ENCODE measurements around the gene SSBP3. TPM values are rescaled to one million over a fixed set of nuclear protein-coding genes. Genes with fewer than 3 reads are reported as not detected.

SSBP3 gene
- total RNA-seq, 1 donor from 2014 or later, result 29.7 TPM

DNA sequence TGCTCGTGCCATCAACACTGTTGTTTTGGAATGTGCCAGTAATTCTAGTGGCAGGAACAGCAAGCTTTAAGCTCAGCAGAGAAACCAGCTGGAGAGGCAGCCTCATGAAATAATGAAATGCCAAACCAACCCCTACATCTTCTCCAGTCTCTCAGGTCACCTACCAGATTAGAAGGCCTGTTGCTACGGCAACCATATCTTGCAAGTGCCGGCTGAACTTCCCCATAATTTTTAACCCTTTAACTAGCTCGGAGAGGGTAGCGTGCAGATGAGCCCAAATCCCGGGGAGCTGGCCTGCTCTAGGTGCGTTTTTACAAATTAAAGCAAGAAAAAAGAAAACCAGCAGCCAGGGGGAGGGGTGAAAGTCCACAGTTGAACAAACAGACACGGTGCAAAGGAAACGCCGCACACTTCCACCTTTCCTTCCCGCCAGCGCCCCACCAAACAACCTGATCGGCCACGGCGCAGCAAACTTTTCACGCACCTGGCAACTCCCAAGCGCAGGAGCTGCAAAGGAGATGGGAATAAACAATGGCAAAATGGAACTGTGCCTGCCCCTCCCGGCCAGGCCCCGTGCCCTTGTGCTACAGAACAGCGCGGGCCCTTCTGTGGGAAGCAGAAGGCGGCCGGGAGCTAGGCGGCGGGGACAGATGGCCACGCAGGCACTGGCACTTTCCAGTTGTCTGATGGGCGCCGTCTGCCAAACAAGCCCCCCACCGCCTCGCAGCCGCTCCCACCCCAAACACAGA lies 50.1 kb downstream of the SSBP3 start:
- Mint-ChIP-seq H3K4me1 (peaks cover 22% of the 10 kb centered on the region), H3K36me3 (ENCODE audit: low read depth) (no peaks in the 10 kb centered on the region), H3K27ac (peak overlapping the region; percentile 50), H3K27me3 (peaks cover 1% of the 10 kb centered on the region), H3K9me3 (no peaks in the 10 kb centered on the region), H3K4me3 (peak overlapping the region; percentile 84)
- TF ChIP-seq, protein P1, sequence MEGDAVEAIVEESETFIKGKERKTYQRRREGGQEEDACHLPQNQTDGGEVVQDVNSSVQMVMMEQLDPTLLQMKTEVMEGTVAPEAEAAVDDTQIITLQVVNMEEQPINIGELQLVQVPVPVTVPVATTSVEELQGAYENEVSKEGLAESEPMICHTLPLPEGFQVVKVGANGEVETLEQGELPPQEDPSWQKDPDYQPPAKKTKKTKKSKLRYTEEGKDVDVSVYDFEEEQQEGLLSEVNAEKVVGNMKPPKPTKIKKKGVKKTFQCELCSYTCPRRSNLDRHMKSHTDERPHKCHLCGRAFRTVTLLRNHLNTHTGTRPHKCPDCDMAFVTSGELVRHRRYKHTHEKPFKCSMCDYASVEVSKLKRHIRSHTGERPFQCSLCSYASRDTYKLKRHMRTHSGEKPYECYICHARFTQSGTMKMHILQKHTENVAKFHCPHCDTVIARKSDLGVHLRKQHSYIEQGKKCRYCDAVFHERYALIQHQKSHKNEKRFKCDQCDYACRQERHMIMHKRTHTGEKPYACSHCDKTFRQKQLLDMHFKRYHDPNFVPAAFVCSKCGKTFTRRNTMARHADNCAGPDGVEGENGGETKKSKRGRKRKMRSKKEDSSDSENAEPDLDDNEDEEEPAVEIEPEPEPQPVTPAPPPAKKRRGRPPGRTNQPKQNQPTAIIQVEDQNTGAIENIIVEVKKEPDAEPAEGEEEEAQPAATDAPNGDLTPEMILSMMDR (IDR thresholded peaks at IDR 0.05), result no peak
- no peak for DNase-seq
- ATAC-seq (ENCODE audit: low read depth), result peak; percentile 65
- ChIA-PET CTCF (interaction anchor here (0.6 to 0.9 kb wide), 2 partner anchors 50 to 72 kb away, joined by 3 to 4 read pairs; partner anchors contain the start of gene SSBP3), POLR2A (interaction anchor here (0.9 to 1.4 kb wide), 3 partner anchors 51 to 132 kb away, joined by 3 to 5 read pairs (median 3); no protein-coding TSS in a partner anchor)
- intact Hi-C loops (cut with micrococcal nuclease), result loop anchor here (1.0 to 2.0 kb wide), 2 partner anchors 21 to 51 kb away; no protein-coding TSS in a partner anchor

DNA sequence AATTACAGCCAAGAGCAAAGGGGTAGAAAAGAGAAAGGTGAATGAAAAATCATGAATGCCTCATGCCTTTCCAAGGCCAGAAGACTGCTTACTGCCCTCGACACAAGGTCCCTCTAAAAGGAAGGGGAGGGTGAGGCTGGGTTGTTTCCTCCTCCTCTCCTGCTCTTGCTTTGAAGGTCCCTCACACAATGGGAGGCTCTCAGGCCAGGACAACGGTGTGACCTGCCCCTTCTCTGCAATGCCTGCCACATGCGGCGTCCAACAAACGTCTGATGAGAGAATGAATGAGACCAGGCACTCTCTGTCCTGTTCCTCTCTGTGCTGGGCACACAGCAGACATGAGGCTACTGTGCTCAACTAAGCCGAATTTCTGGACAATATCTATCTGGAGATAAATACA lies 51.3 kb downstream of the SSBP3 start:
- no peak for DNase-seq
- intact Hi-C loops (cut with micrococcal nuclease), result no loop called here
- Mint-ChIP-seq H3K4me3 (no peak overlapping the region), H3K4me1 (peaks cover 22% of the 10 kb centered on the region), H3K9me3 (no peaks in the 10 kb centered on the region), H3K27ac (no peak overlapping the region), H3K27me3 (peaks cover 1% of the 10 kb centered on the region), H3K36me3 (ENCODE audit: low read depth) (no peaks in the 10 kb centered on the region)
- ATAC-seq (ENCODE audit: low read depth), result no peak
- ChIA-PET POLR2A (interaction anchor here (0.6 kb wide), 1 partner anchor 978 kb away, joined by 7 read pairs; no protein-coding TSS in a partner anchor), CTCF (no interaction called here)
- TF ChIP-seq, protein P1 (IDR thresholded peaks at IDR 0.05), result no peak

DNA sequence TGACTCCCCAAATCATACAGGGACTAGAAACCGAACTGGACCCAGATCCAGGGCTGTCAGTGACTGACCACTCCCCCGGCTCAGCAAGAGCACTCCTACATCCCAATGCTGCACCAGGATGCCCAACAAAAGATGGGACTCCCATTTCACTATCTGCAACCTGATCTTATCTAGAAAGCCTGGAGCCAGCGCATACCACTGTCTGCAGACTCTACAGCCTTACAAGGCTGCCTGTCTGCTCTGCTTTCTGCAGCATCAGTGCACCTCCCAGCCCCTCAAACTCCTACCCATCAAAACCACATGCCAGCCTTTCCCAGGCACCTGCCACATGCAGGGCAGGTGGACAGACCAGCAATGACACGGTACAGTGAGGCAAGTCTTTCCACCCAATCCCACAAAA lies 52.2 kb downstream of the SSBP3 start:
- no peak for ATAC-seq (ENCODE audit: low read depth)
- H3K27me3 Mint-ChIP-seq, result peaks cover 1% of the 10 kb centered on the region
- intact Hi-C loops (cut with micrococcal nuclease), result no loop called here

DNA sequence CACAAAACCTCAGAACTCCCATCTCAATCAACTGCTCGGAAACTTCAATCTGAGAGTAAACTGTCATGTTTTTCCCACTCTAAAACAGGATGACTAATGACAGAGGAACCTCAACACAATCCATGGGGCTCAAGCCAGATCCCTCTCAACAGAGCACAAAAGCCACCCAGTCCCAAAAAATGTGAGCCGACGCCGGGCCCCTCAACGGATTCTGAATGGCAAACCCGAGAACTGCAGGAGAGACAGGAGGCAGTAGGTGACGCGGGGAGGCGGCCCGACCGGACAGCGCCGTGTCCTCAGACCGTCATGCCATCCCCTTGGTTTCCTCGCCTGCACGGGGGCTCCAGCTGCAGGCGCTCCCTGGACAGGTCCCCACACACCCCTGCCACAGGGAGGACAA lies 53.4 kb downstream of the SSBP3 start:
- no peaks in the 10 kb centered on the region for H3K36me3 Mint-ChIP-seq (ENCODE audit: low read depth)
- DNase-seq (no peak), ATAC-seq (ENCODE audit: low read depth) (no peak)
- H3K27ac Mint-ChIP-seq, result no peak overlapping the region
- peaks cover 1% of the 10 kb centered on the region for H3K27me3 Mint-ChIP-seq
- H3K4me3 Mint-ChIP-seq, result no peak overlapping the region
- peaks cover 22% of the 10 kb centered on the region for H3K4me1 Mint-ChIP-seq
- no peaks in the 10 kb centered on the region for H3K9me3 Mint-ChIP-seq
- intact Hi-C loops (cut with micrococcal nuclease), result no loop called here
- ChIA-PET POLR2A (no interaction called here), CTCF (no interaction called here)
- TF ChIP-seq, protein P1 (IDR thresholded peaks at IDR 0.05), result no peak

More for the DNA sequence above, 52.2 kb downstream of the SSBP3 start:
- H3K27ac Mint-ChIP-seq, result no peak overlapping the region
- no peak for DNase-seq
- TF ChIP-seq, protein P1 (IDR thresholded peaks at IDR 0.05), result no peak
- POLR2A ChIA-PET, result no interaction called here
- no peaks in the 10 kb centered on the region for H3K9me3 Mint-ChIP-seq
- H3K4me1 Mint-ChIP-seq, result peaks cover 22% of the 10 kb centered on the region
- no peak overlapping the region for H3K4me3 Mint-ChIP-seq
- CTCF ChIA-PET, result no interaction called here
- no peaks in the 10 kb centered on the region for H3K36me3 Mint-ChIP-seq (ENCODE audit: low read depth)

DNA sequence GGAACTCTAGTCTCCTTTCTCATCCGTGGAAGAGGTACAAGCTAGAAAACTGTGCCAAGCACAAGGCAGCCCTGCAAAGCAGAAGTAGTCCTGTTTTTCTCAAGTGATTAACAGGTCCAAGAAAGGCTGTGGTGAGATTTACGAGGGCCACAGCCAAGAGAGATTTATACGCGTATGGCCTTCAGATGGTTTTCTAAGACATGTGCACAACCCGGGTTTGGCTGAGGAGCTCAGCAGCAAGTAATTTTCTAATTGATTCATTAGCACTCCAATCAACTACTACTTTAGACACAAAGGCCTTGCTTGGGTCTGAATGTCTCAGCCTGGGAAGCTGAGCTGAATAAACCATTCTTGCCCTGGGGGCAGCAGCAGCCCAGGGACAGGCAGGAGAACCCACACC lies 55.8 kb downstream of the SSBP3 start:
- CTCF ChIA-PET, result no interaction called here
- POLR2A ChIA-PET, result interaction anchor here (0.7 kb wide), 1 partner anchor 37 kb away, joined by 4 read pairs; no protein-coding TSS in a partner anchor
- TF ChIP-seq, protein P1 (IDR thresholded peaks at IDR 0.05), result no peak
- Mint-ChIP-seq H3K4me1 (peaks cover 2% of the 10 kb centered on the region), H3K27ac (no peak overlapping the region), H3K27me3 (no peaks in the 10 kb centered on the region), H3K9me3 (no peaks in the 10 kb centered on the region), H3K4me3 (no peak overlapping the region), H3K36me3 (ENCODE audit: low read depth) (no peaks in the 10 kb centered on the region)
- intact Hi-C loops (cut with micrococcal nuclease), result no loop called here
- no peak for DNase-seq
- ATAC-seq (ENCODE audit: low read depth), result no peak

Measured in activated B cell treated with CpG ODN at 0.5 μM for 24 hours (primary cell).